HEK293 (cell line): ENCODE measurements around the gene FGF8.

Experiments
- CTCF ChIA-PET: fragments of 350-600 bp; formaldehyde crosslinking; extraction: SDS; loops from one replicate; lab custom pipeline; 2021; ENCODE audit warnings: antibody characterized with exemption; lab: Yijun Ruan, JAX
- POLR2A ChIA-PET: fragments of 300-600 bp; formaldehyde crosslinking; extraction: SDS; loops from one replicate; lab custom pipeline; 2020; ENCODE audit warnings: antibody characterized with exemption, inconsistent platforms; lab: Yijun Ruan, JAX
- H3K27ac ChIP-seq: fragments of 200-500 bp; sonication (Bioruptor generic); 2 replicates; pipeline ENCODE4 v1.5.1; 2014; ENCODE audit warnings: low read depth, low read length, control low read depth, inconsistent platforms; ENCODE audit errors: extremely low read depth
- H3K36me3 ChIP-seq, 2 experiments: fragments of 200-500 bp in 1 of 2; sonication (Bioruptor generic) in 1 of 2; 1 replicate in 1 of 2; 2 replicates in 1 of 2; pipeline ENCODE4 v1.5.1; 2014 to 2017; ENCODE audit warnings: inconsistent platforms in 2 of 2, low read length in 2 of 2; ENCODE audit not compliant: control insufficient read depth in 2 of 2, insufficient read depth in 1 of 2
- H3K4me1 ChIP-seq: fragments of 200-500 bp; sonication (Bioruptor generic); 2 replicates; pipeline ENCODE4 v1.5.1; 2014; ENCODE audit warnings: mild to moderate bottlenecking, low read length, inconsistent platforms; ENCODE audit not compliant: control insufficient read depth, insufficient read depth
- H3K4me3 ChIP-seq: 2 replicates; pipeline ENCODE4 v1.5.1; 2011; ENCODE audit warnings: low read depth, mild to moderate bottlenecking, control low read depth, low read length, moderate library complexity
- H3K9me3 ChIP-seq: fragments of 200-500 bp; sonication (Bioruptor generic); 2 replicates; pipeline ENCODE4 v1.5.1; 2014; ENCODE audit warnings: low read depth, low read length, inconsistent platforms; ENCODE audit not compliant: control insufficient read depth, insufficient read depth
- FEZF1 ChIP-seq: fragments of 450-650 bp; formaldehyde crosslinking; IDR thresholded peaks from 2 replicates; pipeline ENCODE4 v1.5.1; 2016; ENCODE audit warnings: missing biosample characterization, missing genetic modification characterization
- IKZF3 ChIP-seq: fragments of 450-650 bp; IDR thresholded peaks from 2 replicates; pipeline ENCODE4 v1.5.0; 2018; ENCODE audit warnings: missing biosample characterization, mild to moderate bottlenecking, missing genetic modification characterization, moderate library complexity
- MYNN ChIP-seq: fragments of 450-650 bp; formaldehyde crosslinking; IDR thresholded peaks from 2 replicates; pipeline ENCODE4 v1.5.1; 2016; ENCODE audit warnings: missing biosample characterization, missing genetic modification characterization, borderline replicate concordance
- OSR2 ChIP-seq: fragments of 450-650 bp; formaldehyde crosslinking; IDR thresholded peaks from 2 replicates; pipeline ENCODE4 v1.5.1; 2016; ENCODE audit warnings: missing biosample characterization, missing genetic modification characterization
- PRDM1 ChIP-seq: fragments of 450-650 bp; formaldehyde crosslinking; IDR thresholded peaks from 2 replicates; pipeline ENCODE4; 2016; ENCODE audit warnings: missing biosample characterization, missing genetic modification characterization
- SCRT2 ChIP-seq: fragments of 450-650 bp; formaldehyde crosslinking; IDR thresholded peaks from 2 replicates; pipeline ENCODE4 v1.5.1; 2016; ENCODE audit warnings: missing biosample characterization, missing genetic modification characterization
- SP2 ChIP-seq: fragments of 450-650 bp; formaldehyde crosslinking; IDR thresholded peaks from 2 replicates; pipeline ENCODE4 v1.5.1; 2016; ENCODE audit warnings: missing biosample characterization, missing genetic modification characterization
- TCF7L2 ChIP-seq: IDR thresholded peaks from 2 replicates; pipeline ENCODE4 v1.6.1; 2011; ENCODE audit warnings: low read depth, mild to moderate bottlenecking, inconsistent platforms, low read length, moderate library complexity, borderline replicate concordance
- WT1 ChIP-seq: fragments of 450-650 bp; formaldehyde crosslinking; IDR thresholded peaks from 2 replicates; pipeline ENCODE4 v1.5.1; 2016; ENCODE audit warnings: missing biosample characterization, missing genetic modification characterization
- ZBTB17 ChIP-seq: fragments of 450-650 bp; formaldehyde crosslinking; IDR thresholded peaks from 2 replicates; pipeline ENCODE4 v1.5.1; 2016; ENCODE audit warnings: missing biosample characterization, missing genetic modification characterization
- ZBTB49 ChIP-seq: fragments of 450-650 bp; formaldehyde crosslinking; IDR thresholded peaks from 2 replicates; pipeline ENCODE4 v1.5.1; 2016; ENCODE audit warnings: missing biosample characterization, missing genetic modification characterization, low read depth
- ZFP69B ChIP-seq: fragments of 450-650 bp; formaldehyde crosslinking; IDR thresholded peaks from 2 replicates; pipeline ENCODE4 v1.5.1; 2016; ENCODE audit warnings: missing biosample characterization, missing genetic modification characterization
- ZNF121 ChIP-seq: fragments of 450-650 bp; formaldehyde crosslinking; IDR thresholded peaks from 2 replicates; pipeline ENCODE4 v1.5.1; 2016; ENCODE audit warnings: missing biosample characterization, missing genetic modification characterization
- ZNF140 ChIP-seq: fragments of 450-650 bp; formaldehyde crosslinking; IDR thresholded peaks from 2 replicates; pipeline ENCODE4 v1.5.1; 2016; ENCODE audit warnings: missing biosample characterization, missing genetic modification characterization
- ZNF239 ChIP-seq: fragments of 450-650 bp; formaldehyde crosslinking; IDR thresholded peaks from 2 replicates; pipeline ENCODE4 v1.5.1; 2016; ENCODE audit warnings: missing biosample characterization, missing genetic modification characterization
- ZNF335 ChIP-seq: fragments of 450-650 bp; formaldehyde crosslinking; conservative IDR thresholded peaks from 2 replicates; pipeline ENCODE4 v1.5.1; 2016; ENCODE audit warnings: missing biosample characterization, missing genetic modification characterization
- ZNF366 ChIP-seq: fragments of 450-650 bp; formaldehyde crosslinking; conservative IDR thresholded peaks from 2 replicates; pipeline ENCODE4 v1.5.1; 2016; ENCODE audit warnings: missing biosample characterization, missing genetic modification characterization
- ZNF548 ChIP-seq: fragments of 450-650 bp; formaldehyde crosslinking; IDR thresholded peaks from 2 replicates; pipeline ENCODE4 v1.5.1; 2016; ENCODE audit warnings: missing biosample characterization, missing genetic modification characterization
- ZNF600 ChIP-seq: fragments of 450-650 bp; formaldehyde crosslinking; IDR thresholded peaks from 2 replicates; pipeline ENCODE4 v1.5.1; 2016; ENCODE audit warnings: missing biosample characterization, missing genetic modification characterization
- ZNF776 ChIP-seq: fragments of 450-650 bp; formaldehyde crosslinking; IDR thresholded peaks from 2 replicates; pipeline ENCODE4 v1.5.0; 2017; ENCODE audit warnings: missing biosample characterization, missing genetic modification characterization, borderline replicate concordance
- ZNF837 ChIP-seq: fragments of 450-650 bp; formaldehyde crosslinking; IDR thresholded peaks from 2 replicates; pipeline ENCODE4 v1.5.1; 2016; ENCODE audit warnings: missing biosample characterization, missing genetic modification characterization
- ZXDB ChIP-seq: fragments of 450-650 bp; formaldehyde crosslinking; IDR thresholded peaks from 2 replicates; pipeline ENCODE4 v1.5.1; 2016; ENCODE audit warnings: missing biosample characterization, missing genetic modification characterization
- TF ChIP-seq, protein P1 (sequence below): fragments of 450-650 bp; formaldehyde crosslinking; IDR thresholded peaks from 2 replicates; pipeline ENCODE4 v1.5.1; 2017; ENCODE audit warnings: missing biosample characterization, missing genetic modification characterization
- TF ChIP-seq, protein P2 (sequence below): fragments of 450-650 bp; formaldehyde crosslinking; IDR thresholded peaks from 2 replicates; pipeline ENCODE4 v1.5.1; 2016; ENCODE audit warnings: missing biosample characterization, missing genetic modification characterization

FGF8 gene

GRCh38 chr10:101816376-101816775 lies 40.5 kb upstream of the FGF8 start:
- H3K9me3 ChIP-seq: no peaks in the 10 kb centered on the region
- peaks cover 9% of the 10 kb centered on the region for H3K4me1 ChIP-seq
- H3K4me3 ChIP-seq: peak overlapping the region; percentile 92
- CTCF ChIA-PET: interaction anchor here (1.0 to 1.7 kb wide), 2 partner anchors 19 to 25 kb away, joined by 3 to 10 read pairs; no protein-coding TSS in a partner anchor
- TF ChIP-seq ZNF239 (tag by site-specific recombination): no peak
- no peak for TF ChIP-seq WT1 (tag by site-specific recombination)
- peak; percentile 3; the same call in 1 of the 2 replicates for TF ChIP-seq ZNF366 (tag by site-specific recombination)
- no peak for TF ChIP-seq ZNF837 (tag by site-specific recombination)
- no peak for TF ChIP-seq ZFP69B (tag by site-specific recombination)
- TF ChIP-seq, protein P1, sequence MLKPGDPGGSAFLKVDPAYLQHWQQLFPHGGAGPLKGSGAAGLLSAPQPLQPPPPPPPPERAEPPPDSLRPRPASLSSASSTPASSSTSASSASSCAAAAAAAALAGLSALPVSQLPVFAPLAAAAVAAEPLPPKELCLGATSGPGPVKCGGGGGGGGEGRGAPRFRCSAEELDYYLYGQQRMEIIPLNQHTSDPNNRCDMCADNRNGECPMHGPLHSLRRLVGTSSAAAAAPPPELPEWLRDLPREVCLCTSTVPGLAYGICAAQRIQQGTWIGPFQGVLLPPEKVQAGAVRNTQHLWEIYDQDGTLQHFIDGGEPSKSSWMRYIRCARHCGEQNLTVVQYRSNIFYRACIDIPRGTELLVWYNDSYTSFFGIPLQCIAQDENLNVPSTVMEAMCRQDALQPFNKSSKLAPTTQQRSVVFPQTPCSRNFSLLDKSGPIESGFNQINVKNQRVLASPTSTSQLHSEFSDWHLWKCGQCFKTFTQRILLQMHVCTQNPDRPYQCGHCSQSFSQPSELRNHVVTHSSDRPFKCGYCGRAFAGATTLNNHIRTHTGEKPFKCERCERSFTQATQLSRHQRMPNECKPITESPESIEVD: peak; percentile 87
- peak; percentile 82; the same call in 1 of the 2 replicates for TF ChIP-seq PRDM1 (tag by site-specific recombination)
- no peak for TF ChIP-seq ZBTB49 (tag by site-specific recombination)
- TF ChIP-seq SCRT2 (tag by site-specific recombination): no peak
- TF ChIP-seq ZNF776 (tag by site-specific recombination): no peak
- TF ChIP-seq ZNF600 (tag by site-specific recombination): 0 out of 2 replicates have a peak, but pooled peaks have one; percentile 9
- TF ChIP-seq ZBTB17 (tag by site-specific recombination): 0 out of 2 replicates have a peak, but pooled peaks have one; percentile 19
- TF ChIP-seq ZNF335 (tag by site-specific recombination): no peak
- H3K36me3 ChIP-seq: peaks cover 8 to 16% of the 10 kb centered on the region in 2 experiments; a peak in 2 of 3 replicates
- POLR2A ChIA-PET: interaction anchor here (0.6 to 1.0 kb wide), 4 partner anchors 23 to 258 kb away, joined by 3 to 7 read pairs (median 5); no protein-coding TSS in a partner anchor
- H3K27ac ChIP-seq: peak overlapping the region; percentile 90; the same call in 1 of the 2 replicates

GRCh38 chr10:101814466-101815071 lies 38.7 kb upstream of the FGF8 start:
- peaks cover 9% of the 10 kb centered on the region for H3K4me1 ChIP-seq
- 0 out of 2 replicates have a peak overlapping the region, but pooled peaks have one; percentile 1 for H3K27ac ChIP-seq
- H3K4me3 ChIP-seq: peak overlapping the region; percentile 92
- no peaks in the 10 kb centered on the region for H3K9me3 ChIP-seq
- ChIA-PET POLR2A (interaction anchor here (1.2 kb wide), 1 partner anchor 18 kb away, joined by 4 read pairs; no protein-coding TSS in a partner anchor), CTCF (interaction anchor here (0.6 to 1.2 kb wide), 2 partner anchors 13 to 66 kb away, joined by 3 to 4 read pairs; no protein-coding TSS in a partner anchor)
- peaks cover 21 to 29% of the 10 kb centered on the region in 2 experiments; a peak in 2 of 3 replicates for H3K36me3 ChIP-seq
- TF ChIP-seq ZXDB (tag by site-specific recombination): 0 out of 2 replicates have a peak, but pooled peaks have one; percentile 28
- TF ChIP-seq, protein P1: peak; percentile 95
- 0 out of 2 replicates have a peak, but pooled peaks have one; percentile 6 for TF ChIP-seq OSR2 (tag by site-specific recombination)
- TF ChIP-seq PRDM1 (tag by site-specific recombination): peak; percentile 28; the same call in 1 of the 2 replicates
- TF ChIP-seq, protein P2, sequence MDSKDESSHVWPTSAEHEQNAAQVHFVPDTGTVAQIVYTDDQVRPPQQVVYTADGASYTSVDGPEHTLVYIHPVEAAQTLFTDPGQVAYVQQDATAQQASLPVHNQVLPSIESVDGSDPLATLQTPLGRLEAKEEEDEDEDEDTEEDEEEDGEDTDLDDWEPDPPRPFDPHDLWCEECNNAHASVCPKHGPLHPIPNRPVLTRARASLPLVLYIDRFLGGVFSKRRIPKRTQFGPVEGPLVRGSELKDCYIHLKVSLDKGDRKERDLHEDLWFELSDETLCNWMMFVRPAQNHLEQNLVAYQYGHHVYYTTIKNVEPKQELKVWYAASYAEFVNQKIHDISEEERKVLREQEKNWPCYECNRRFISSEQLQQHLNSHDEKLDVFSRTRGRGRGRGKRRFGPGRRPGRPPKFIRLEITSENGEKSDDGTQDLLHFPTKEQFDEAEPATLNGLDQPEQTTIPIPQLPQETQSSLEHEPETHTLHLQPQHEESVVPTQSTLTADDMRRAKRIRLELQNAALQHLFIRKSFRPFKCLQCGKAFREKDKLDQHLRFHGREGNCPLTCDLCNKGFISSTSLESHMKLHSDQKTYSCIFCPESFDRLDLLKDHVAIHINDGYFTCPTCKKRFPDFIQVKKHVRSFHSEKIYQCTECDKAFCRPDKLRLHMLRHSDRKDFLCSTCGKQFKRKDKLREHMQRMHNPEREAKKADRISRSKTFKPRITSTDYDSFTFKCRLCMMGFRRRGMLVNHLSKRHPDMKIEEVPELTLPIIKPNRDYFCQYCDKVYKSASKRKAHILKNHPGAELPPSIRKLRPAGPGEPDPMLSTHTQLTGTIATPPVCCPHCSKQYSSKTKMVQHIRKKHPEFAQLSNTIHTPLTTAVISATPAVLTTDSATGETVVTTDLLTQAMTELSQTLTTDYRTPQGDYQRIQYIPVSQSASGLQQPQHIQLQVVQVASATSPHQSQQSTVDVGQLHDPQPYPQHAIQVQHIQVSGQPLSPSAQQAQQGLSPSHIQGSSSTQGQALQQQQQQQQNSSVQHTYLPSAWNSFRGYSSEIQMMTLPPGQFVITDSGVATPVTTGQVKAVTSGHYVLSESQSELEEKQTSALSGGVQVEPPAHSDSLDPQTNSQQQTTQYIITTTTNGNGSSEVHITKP (tag by site-specific recombination): 0 out of 2 replicates have a peak, but pooled peaks have one; percentile 7
- no peak for TF ChIP-seq ZNF140 (tag by site-specific recombination)
- TF ChIP-seq IKZF3 (tag by site-specific recombination): 0 out of 2 replicates have a peak, but pooled peaks have one; percentile 25
- peak; percentile 36; the same call in 1 of the 2 replicates for TF ChIP-seq TCF7L2
- TF ChIP-seq SP2 (tag by site-specific recombination): no peak
- TF ChIP-seq ZNF121 (tag by site-specific recombination): peak; percentile 8; the same call in 1 of the 2 replicates
- TF ChIP-seq MYNN (tag by site-specific recombination): no peak
- 0 out of 2 replicates have a peak, but pooled peaks have one; percentile 19 for TF ChIP-seq FEZF1 (tag by site-specific recombination)
- TF ChIP-seq ZNF548 (tag by site-specific recombination): no peak
